GM18505 (cell line): ENCODE results near the gene POFUT2.

ENCODE experiments used
- ATAC-seq: cut with Tn5 transposase; IDR thresholded peaks from one replicate; pipeline ENCODE4 v1.9.1; 2021; ENCODE audit not compliant: unreplicated experiment
- POLR2A ChIP-seq: IDR thresholded peaks from 4 replicates; pipeline ENCODE4 v1.6.1; 2011; ENCODE audit warnings: borderline replicate concordance; ENCODE audit not compliant: insufficient read depth, insufficient read length; ENCODE audit errors: extremely low read depth

The POFUT2 gene

DNA sequence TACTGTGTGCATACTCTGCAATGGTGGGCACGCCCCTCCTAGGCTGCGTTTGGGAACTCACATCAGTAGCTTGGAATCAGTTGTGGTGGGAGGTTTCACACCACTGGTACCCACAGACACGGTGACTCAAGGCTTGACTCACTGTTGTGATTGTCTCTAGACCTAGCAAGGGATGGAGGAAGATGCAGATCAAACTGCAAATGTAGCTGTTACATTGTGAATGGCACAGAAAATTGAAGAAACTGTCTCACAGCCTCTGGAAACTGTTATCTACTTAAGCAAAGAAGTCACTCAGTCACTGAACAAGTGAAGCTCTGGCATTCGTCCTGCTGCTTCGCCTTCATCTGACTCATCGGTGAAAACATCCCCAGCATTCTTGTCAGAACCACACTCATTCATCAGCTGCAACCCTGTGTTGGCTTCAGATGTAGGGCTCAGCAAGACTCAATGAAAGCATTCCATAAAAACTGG, 59.5 kb downstream of the POFUT2 start:
- ATAC-seq = no peak
- no peak for TF ChIP-seq POLR2A

DNA sequence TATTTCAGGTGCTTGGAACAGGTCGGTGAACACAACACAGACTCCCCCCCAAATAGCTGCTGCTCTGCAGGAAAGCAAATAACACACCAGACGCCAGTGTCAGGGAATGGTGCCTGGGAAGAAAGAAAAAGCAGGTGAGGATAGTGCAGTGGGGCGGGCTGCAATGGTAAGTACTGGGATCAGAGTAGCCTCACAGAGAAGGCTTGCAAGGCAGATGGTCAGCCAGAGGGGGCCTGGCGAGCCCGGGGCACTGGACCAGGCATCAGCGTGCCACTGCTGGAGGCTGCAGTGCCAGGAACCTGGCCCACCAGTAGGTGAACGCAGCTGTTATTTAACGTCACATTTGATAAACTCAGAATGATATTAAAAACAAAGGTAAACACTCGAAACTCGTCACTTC, 60.0 kb downstream of the POFUT2 start:
- ATAC-seq = no peak

DNA sequence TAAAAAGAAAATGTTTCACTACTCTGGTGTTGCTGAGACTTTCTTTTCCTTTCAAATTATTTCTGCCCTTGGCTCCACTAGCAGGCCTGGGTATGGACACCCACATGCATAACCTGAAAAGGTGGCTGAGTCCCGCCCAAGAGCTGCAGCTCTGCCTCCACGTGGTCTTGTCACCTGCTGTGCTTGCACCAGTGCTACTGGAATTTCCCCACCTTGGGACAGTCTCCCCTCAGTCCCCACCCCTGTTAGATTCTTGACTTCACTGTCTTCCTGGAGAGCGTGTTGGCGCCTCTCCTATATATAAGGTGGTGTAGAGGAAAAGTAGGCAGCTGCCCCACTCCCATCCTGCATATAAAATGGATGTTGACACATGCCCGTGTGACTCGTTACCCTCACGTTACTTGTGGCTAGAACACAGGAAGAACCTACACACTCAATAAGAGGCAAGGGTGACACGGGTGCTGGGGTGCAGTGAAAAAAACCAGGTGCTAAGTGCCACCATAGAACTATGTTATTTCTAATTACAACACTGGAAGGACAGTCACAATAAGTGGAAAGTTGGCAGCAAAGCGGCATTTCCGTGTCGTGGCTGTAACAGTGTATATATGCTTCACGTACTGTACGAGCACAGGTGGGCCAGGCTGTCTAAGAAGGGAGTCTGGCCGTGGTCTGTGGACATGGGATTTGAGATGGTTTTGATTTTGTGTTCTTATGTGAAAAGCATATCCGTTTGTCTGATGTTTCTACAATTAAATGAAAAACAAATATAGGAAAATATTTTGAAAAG, 61.0 kb downstream of the POFUT2 start:
- ATAC-seq = no peak
- TF ChIP-seq POLR2A = no peak

More for the DNA sequence above, 60.0 kb downstream of the POFUT2 start:
- no peak for TF ChIP-seq POLR2A

DNA sequence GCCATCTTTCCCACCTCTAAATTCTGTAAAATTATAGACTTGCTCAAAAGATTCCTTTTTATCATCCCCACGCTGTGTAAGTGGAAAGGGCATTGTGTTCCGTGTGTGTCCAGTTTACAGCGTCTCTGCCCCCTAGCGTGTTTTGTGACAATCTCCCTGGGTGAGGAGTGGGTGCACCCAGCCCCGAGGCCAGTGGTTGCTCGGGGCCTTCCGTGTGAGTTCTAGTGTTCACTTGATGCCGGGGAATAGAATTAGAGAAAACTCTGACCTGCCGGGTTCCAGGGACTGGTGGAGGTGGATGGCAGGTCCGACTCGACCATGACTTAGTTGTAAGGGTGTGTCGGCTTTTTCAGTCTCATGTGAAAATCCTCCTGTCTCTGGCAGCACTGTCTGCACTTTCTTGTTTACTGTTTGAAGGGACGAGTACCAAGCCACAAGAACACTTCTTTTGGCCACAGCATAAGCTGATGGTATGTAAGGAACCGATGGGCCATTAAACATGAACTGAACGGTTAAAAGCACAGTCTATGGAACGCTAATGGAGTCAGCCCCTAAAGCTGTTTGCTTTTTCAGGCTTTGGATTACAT, 61.9 kb downstream of the POFUT2 start:
- no peak for TF ChIP-seq POLR2A
- ATAC-seq = no peak

DNA sequence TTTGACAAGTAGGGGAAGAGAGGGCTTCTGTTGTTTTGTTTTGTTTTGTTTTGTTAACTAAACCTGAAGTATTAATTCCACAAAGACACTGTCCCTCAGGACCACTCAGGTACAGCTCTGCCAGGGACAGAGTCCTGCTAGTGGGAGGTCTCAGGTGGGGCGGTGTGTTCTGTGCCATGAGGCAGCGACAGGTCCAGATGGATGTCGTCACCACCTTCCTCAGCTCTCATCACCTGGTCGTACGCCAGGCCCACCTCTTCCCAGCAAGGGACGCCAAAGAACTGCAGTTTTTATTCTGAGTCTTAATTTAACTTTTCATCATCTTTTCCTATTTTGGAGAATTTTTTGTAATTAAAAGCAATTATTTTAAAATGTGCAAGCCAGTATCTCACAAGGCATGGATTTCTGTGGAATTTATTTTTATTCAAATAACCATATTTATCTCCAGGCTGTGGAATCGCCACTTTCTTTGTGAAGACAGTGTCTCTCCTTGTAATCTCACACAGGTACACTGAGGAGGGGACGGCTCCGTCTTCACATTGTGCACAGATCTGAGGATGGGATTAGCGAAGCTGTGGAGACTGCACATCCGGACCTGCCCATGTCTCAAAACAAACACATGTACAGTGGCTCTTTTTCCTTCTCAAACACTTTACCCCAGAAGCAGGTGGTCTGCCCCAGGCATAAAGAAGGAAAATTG, 62.5 kb downstream of the POFUT2 start:
- no peak for ATAC-seq
- TF ChIP-seq POLR2A = no peak

DNA sequence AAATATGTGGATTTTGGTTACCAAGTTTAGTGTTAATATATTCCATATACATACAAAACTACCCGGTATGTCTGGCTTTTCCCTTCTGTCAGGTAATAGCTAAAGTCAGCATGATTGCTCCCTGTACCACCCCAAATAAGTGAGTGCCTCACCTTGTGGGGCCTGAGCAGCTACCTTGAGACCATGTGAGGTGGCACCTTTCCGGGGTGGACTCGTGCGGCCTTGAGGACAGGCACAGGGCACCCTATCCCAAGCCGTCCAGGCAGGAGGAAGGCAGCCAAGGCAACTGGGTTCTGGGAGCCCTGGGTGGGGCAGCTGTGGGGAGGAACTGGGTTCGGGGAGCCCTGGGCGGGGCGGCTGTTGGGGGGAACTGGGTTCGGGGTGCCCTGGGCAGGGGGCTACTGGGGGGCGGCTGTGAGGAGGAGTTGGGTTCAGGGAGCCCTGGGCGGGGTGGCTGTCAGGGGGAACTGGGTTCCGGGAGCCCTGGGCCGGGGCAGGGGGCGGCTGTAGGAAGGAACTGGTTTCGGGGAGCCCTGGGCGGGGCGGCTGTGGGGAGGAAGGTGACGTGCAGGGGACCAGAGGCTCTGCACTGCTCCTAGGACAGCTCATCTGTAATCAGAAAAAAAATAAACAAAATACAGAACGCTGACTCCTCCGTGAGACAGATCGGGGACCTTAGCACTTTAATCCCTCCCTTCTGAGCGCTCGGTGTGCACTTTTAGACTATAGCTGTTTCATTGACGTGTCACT, 63.3 kb downstream of the POFUT2 start:
- ATAC-seq = no peak
- TF ChIP-seq POLR2A = no peak

DNA sequence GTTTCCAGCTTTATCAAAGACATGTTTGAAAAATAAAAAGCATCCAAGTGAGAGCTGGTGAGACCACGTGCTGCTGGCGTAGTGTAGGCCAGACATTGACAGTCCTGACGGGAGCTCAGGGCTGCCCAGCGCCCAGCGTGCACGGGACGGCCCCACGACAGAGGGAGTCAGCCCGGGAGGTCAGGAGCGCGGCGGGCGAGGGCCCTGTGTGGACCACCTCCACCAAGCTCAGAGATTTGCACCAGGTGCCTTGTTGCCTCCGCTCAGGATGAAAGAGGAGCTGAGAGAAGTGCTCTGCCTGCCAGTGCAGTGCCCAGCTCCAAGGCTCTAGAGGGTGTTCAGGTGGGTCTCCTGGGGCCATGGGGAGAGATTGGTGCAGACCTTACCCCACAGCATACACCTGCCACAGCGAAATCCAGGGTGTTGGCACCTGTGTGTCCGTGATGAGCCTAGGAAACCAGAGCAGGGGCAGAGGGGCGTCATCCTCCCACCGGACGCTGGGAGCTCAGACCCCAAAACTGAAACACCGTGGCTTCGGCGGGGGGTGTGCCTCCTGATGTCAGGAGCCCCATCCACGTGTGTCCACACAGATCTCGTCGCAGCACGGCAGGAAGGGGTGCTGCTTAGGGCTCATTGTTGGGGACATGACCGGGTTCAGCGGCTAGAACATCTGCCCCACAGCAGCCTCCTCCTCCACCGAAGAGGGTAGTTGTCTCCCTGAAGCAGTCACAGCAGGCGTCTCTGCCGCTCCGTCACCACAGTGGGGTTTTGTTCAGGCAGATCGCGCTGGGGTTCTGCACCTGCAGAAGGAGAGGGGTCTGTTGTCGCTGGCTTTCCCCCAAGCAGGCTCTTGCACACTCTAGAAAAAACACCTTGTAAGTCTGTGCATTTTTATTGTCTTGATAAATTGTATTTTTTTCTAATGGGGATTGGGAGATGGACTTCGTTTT, 64.2 kb downstream of the POFUT2 start:
- no peak for ATAC-seq
- no peak for TF ChIP-seq POLR2A

DNA sequence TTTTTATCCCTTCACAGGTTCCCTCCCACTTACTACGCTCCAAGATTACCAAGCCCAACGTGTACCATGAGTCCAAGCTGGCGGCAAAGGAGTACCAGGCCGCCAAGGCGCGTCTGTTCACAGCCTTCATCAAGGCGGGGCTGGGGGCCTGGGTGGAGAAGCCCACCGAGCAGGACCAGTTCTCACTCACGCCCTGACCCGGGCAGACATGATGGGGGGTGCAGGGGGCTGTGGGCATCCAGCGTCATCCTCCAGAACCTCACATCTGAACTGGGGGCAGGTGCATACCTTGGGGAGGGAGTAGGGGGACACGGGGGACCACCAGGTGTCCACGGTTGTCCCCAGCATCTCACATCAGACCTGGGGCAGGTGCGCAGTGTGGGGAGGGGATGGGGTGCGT, 65.7 kb downstream of the POFUT2 start:
- no peak for ATAC-seq
- TF ChIP-seq POLR2A = no peak

DNA sequence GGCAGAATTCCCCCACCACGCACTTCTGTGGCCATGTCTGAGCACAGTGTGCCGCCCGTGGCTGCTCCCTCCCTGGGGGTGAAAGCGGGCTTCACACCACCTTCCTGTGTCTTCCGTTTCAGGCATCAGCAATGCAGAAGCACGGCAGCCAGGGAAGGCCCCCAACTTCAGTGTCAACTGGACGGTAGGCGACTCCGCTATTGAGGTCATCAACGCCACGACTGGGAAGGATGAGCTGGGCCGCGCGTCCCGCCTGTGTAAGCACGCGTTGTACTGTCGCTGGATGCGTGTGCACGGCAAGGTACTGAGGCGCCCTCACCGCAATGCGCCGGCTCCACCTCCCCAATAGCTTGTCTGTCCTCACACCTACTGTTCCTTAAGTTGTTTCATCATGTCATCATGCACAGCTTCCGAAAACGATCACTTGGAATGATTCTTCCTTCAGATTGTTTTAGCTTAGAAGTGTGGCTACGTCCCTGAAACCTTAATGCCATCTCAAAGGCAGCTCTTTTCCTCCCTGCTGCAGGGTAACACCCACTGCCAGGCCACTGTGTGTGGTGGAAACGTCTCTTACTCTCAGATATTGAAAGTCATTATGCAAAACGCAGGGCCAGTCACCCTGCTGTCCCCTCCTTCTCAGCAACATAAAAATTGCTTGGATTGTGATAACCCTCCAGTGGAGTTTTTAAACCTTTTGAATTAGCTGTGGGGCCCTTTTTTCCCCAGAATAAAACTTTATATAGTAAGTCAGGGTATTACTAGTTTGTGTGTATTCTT, 66.8 kb downstream of the POFUT2 start:
- ATAC-seq = no peak
- no peak for TF ChIP-seq POLR2A

DNA sequence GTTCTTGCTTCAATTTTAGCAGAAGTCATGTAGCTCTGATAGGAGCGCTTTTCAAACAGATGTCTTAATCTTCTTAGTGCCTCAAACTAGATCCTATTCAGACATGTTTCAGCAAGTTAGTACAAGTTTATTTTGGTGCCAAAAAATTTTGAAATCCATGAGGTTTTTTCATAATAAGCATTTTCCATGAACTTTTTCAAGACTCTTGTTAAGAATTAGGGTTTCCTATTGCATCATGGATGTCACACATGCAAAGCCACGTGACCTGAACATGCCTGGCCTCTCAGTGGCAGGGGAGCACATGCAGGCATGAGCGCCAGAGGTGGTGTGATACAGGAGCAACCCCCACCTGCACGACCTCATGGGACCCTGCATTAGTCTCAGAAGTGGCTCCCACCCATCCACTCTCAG, 67.6 kb downstream of the POFUT2 start:
- ATAC-seq = no peak
- TF ChIP-seq POLR2A = no peak

DNA sequence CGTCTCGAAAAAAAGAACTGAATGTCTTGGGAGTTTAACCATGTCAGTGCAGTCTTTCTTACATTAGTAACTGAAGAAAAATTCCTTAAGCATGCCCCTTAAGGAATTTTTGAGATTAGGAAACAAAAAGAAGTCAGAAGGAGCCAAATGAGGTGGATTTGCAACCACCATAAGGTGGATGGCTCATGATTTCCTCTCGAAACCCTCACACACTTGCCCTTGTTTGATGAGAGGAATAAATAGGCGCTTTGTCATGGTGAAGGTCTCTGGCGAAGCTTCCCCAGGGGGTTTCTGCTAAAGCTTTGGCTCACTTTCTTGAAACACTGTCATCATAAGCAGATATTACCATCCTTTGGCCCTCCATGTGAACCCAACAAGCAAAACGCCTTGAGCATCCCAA, 68.2 kb downstream of the POFUT2 start:
- ATAC-seq = no peak

More for the DNA sequence above, 68.2 kb downstream of the POFUT2 start:
- no peak for TF ChIP-seq POLR2A
